LNCAP (cell line): ENCODE data around the gene ATP6V0B.

Experiments
- TF ChIP-seq, protein P1 (sequence below): fragments of 450-650 bp; IDR thresholded peaks from 2 replicates; pipeline ENCODE4 v1.5.1; 2017; ENCODE audit warnings: mild to moderate bottlenecking

Gene ATP6V0B

DNA sequence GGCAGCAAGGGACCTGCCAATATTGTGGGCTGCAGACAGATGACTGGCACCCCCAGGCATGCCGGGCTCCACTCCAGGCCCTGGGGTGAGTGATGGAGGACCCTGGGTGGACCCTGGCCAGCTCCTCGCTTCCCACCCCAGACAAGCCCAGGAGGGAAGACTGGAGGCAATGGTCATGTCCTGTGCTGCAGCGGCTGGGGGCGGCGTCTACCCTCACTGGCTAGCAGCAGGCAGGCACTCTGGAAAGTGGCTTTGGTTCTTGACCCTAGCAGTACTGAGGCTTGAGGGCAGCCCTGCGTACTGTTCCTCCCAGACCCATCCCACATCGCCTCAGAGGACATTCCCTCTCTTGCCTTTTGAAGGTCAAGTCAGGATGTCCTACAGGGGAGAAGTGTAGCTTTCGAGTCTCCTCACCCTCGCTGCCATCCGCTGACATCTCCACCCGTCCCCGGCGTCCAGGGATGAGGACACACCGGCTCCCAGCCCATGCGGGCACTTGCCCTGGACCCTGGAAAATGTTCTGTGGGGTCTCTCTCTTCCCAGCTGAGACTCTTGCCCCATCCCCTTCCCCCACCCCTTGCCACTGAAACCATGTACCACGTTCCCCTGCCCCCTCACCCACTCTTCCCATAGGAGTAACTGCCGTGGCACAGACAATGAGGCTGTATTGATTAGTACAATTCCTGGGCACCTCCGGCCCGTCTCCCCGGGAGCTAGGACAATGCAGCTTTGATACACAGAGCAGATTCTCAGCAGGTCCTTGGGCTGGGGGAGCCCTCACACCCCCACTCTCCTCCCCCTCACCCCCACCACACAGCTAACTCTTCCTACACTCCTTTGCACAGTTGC is 41.5 kb downstream of the ATP6V0B start:
- TF ChIP-seq, protein P1, sequence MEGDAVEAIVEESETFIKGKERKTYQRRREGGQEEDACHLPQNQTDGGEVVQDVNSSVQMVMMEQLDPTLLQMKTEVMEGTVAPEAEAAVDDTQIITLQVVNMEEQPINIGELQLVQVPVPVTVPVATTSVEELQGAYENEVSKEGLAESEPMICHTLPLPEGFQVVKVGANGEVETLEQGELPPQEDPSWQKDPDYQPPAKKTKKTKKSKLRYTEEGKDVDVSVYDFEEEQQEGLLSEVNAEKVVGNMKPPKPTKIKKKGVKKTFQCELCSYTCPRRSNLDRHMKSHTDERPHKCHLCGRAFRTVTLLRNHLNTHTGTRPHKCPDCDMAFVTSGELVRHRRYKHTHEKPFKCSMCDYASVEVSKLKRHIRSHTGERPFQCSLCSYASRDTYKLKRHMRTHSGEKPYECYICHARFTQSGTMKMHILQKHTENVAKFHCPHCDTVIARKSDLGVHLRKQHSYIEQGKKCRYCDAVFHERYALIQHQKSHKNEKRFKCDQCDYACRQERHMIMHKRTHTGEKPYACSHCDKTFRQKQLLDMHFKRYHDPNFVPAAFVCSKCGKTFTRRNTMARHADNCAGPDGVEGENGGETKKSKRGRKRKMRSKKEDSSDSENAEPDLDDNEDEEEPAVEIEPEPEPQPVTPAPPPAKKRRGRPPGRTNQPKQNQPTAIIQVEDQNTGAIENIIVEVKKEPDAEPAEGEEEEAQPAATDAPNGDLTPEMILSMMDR: no peak

DNA sequence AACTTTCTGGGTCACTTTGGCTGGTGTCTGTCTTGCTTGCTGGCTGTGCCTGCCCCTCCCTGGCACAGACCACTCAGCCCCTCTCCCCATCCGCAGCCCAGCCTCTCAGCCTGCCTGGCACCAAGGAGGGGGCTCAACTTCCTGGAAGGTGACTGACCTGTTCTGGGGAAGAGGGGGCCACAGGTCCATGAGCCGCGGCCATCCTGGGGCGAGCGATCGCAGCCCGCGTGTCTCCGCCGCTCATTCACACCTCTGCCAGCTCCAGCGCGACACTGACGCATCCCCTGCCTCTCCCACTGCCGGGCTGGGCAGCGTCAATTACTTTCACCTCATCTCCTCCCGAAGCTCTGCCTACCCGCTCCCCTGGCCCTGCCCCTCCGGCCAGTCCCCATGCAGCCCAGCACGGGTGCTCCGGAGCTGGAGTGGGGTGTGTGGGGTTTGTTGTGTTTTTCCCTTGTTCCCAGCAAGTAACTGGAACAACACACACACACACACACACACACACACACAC is 42.2 kb downstream of the ATP6V0B start:
- TF ChIP-seq, protein P1: no peak

DNA sequence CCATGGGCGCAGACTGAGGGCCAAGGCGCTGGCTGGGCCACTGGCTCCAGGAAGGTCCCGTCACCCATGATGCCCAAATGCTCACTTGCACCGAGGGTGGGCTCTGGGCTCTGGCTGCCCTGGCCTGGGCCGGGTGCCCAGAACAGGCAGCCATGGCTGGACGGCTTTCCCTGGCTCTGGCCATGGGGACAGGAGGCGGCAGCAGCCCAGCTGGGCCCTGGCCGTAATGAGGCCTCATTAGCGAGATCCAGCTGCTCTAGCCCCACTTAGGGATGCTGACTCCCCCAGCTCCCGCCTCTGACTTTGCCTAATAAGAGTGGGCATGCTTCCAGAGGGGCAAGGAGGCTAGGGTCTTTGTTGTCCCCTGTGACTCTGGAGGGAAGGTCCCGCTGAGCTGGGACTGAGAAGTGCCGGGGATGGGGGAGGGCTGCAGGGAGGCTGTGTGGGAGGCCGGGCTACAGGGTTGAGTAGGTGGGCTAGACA is 44.7 kb downstream of the ATP6V0B start:
- TF ChIP-seq, protein P1: no peak

DNA sequence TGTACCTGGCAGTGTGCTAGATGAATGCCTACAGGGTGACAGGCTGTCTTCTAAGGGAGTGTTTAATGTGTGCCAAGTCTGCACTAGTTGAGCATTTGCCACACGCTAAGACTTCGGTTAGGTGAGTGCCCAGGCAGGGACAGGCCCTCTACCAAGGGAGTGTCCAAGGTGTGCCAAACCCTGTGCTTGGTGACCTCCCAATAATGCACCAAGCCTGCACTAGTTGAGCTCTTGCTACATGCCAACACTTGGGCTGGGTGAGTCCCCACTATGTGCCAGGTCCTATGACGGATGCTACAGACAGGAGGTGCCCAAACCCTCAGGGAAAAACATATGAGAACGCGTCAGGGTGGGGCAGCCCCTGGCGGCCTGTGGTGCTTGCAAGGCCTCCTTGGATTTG is 45.7 kb downstream of the ATP6V0B start:
- TF ChIP-seq, protein P1: no peak

DNA sequence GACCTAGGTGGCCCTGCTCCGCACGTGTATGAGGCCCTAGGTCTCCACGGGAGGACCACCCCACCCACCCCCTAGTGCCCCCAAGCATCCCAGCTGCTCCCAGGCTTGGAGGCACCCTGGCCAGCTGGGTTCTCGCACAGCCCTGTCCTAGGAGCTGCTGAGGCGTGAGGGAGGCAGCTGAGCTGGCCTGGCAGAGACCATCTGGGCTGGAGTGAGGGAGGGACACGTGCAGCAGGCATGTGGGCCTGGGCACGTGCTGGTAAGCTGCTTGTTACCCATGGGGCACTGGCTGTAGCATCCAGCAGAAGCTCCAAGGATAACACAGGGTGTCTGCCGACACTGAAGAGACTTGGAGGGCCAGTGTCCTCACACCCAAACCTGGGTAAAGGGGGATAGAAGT is 46.4 kb downstream of the ATP6V0B start:
- TF ChIP-seq, protein P1: no peak

DNA sequence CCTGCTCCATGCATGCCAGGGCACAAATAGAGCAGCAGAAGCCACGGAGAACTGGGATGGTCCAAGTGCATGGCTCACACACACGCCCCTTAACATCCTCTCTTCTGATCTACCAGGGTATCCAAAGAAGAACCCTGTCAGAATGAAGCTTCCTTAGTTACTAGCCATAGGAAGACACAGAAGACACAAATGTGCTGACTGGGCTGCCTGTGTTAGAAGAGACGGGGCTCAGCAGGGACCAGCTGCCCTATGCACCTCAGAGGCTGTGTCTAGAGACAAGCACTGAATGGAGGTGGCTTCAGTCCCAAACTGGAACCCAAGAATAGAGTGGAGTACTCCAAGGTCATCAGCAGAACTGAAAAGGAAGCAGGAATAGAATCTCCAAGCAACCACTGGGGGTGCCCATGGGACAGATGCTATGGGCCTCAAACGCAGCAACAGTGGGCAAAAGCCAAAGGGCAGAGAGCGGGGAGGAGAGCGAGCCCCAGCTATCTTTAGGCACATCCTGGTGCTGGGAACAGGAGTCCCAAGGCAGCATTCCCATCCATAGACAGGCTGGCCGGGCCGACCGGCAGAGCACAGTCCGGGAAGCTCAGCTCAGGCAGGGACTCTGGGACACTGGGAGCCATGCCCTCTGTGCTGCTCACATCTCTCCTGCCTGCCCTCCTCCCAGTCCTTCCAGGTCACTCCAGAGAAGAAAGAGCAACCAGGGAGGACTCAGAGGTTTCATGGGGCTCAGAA is 47.0 kb downstream of the ATP6V0B start:
- TF ChIP-seq, protein P1: no peak

DNA sequence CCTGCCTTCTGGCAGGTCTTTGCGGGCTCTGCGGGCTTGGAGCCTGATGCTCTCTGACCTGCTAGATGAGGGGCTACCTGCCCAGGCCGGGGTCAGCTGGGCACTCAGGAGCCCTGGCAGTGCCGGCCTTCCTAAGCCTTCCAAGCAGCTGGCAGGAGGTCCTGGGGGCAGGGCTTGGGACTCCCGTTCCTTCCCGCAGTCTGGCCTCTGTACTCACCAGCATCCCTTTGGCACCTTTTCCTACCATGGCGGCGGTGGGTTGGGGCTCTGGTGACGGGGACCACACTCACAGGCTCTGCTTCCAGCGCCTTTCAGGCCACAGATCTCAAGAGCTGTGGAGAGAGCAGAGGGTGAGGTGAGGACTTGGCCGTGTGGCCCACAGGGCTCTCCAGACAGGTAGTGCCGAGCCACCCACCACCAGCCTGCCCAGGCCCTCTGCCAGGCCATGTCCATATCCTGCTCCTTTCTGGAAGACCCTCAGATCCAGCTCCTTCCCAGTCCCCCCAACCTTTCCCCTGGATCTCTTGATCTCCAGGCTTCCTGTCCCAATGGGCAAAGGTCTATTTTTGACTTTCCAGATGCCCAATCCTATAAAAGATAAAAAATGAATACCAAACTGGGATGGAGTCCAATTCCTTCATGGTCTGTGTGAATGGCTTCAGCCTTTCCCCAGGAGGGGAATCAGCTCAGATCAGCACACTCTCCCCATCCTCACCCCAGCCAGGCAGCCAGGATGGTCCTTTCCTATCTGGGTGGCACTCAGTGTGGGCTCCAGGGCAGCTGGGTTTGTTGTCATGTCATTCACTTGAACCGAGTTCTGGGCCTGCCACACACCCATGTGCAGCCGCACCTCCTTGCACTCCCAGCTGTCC is 49.5 kb downstream of the ATP6V0B start:
- TF ChIP-seq, protein P1: no peak
